Measurements from ENCODE around the gene TMEM178B.

DNA sequence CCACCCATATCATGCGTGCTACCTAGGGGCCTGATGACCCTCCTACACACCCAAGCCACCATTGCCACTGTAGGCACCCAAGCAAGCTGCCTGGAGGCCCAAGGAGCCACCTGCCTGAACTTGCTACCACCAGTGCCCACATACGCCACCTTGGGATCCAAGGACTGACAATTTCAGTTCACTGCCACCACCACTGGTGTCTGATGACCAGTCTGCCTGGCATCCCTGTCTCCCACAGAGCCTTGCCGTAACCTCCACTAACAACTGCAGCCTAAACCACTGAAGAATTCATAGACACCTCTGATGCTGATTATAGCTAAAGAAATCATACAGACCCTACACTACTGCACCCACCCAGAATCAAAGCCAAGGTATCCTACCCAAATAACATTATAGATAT is 58.8 kb downstream of the TMEM178B start:
- TF ChIP-seq, protein P1, sequence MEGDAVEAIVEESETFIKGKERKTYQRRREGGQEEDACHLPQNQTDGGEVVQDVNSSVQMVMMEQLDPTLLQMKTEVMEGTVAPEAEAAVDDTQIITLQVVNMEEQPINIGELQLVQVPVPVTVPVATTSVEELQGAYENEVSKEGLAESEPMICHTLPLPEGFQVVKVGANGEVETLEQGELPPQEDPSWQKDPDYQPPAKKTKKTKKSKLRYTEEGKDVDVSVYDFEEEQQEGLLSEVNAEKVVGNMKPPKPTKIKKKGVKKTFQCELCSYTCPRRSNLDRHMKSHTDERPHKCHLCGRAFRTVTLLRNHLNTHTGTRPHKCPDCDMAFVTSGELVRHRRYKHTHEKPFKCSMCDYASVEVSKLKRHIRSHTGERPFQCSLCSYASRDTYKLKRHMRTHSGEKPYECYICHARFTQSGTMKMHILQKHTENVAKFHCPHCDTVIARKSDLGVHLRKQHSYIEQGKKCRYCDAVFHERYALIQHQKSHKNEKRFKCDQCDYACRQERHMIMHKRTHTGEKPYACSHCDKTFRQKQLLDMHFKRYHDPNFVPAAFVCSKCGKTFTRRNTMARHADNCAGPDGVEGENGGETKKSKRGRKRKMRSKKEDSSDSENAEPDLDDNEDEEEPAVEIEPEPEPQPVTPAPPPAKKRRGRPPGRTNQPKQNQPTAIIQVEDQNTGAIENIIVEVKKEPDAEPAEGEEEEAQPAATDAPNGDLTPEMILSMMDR (IDR thresholded peaks at IDR 0.05) = no peak
- TF ChIP-seq RFX5 (IDR thresholded peaks at IDR 0.05) = no peak
- TF ChIP-seq RARB (CRISPR knock-in tag; IDR thresholded peaks at IDR 0.05) = no peak
- no peak for TF ChIP-seq EP300 (IDR thresholded peaks at IDR 0.05)
- TF ChIP-seq POLR2AphosphoS2 (conservative IDR thresholded peaks at IDR 0.05; ENCODE audit: low read length) = no peak
- TF ChIP-seq, protein P2, sequence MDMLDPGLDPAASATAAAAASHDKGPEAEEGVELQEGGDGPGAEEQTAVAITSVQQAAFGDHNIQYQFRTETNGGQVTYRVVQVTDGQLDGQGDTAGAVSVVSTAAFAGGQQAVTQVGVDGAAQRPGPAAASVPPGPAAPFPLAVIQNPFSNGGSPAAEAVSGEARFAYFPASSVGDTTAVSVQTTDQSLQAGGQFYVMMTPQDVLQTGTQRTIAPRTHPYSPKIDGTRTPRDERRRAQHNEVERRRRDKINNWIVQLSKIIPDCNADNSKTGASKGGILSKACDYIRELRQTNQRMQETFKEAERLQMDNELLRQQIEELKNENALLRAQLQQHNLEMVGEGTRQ (IDR thresholded peaks at IDR 0.05) = no peak
- TF ChIP-seq EHMT2 (IDR thresholded peaks at IDR 0.05; ENCODE audit: low read depth) = no peak
- TF ChIP-seq, protein P3, sequence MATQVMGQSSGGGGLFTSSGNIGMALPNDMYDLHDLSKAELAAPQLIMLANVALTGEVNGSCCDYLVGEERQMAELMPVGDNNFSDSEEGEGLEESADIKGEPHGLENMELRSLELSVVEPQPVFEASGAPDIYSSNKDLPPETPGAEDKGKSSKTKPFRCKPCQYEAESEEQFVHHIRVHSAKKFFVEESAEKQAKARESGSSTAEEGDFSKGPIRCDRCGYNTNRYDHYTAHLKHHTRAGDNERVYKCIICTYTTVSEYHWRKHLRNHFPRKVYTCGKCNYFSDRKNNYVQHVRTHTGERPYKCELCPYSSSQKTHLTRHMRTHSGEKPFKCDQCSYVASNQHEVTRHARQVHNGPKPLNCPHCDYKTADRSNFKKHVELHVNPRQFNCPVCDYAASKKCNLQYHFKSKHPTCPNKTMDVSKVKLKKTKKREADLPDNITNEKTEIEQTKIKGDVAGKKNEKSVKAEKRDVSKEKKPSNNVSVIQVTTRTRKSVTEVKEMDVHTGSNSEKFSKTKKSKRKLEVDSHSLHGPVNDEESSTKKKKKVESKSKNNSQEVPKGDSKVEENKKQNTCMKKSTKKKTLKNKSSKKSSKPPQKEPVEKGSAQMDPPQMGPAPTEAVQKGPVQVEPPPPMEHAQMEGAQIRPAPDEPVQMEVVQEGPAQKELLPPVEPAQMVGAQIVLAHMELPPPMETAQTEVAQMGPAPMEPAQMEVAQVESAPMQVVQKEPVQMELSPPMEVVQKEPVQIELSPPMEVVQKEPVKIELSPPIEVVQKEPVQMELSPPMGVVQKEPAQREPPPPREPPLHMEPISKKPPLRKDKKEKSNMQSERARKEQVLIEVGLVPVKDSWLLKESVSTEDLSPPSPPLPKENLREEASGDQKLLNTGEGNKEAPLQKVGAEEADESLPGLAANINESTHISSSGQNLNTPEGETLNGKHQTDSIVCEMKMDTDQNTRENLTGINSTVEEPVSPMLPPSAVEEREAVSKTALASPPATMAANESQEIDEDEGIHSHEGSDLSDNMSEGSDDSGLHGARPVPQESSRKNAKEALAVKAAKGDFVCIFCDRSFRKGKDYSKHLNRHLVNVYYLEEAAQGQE (IDR thresholded peaks at IDR 0.05) = no peak
- TF ChIP-seq NPAS2 (CRISPR knock-in tag; IDR thresholded peaks at IDR 0.05; ENCODE audit: borderline replicate concordance) = no peak

Data from A549 (cell line).